HEK293T (cell line): ENCODE results near the gene SPDYE18.
"Not testable (repeated sequence)": the region's sequence is repeated elsewhere in the genome, so short reads cannot be mapped to it uniquely, and the experiment has no call there.

Experiments
- ARNT ChIP-seq: fragments of 450-650 bp; IDR thresholded peaks from 2 replicates; pipeline ENCODE4 v1.6.1; 2017; ENCODE audit warnings: mild to moderate bottlenecking
- BHLHE40 ChIP-seq: fragments of 450-650 bp; IDR thresholded peaks from 2 replicates; pipeline ENCODE4 v1.6.1; 2016; ENCODE audit warnings: mild to moderate bottlenecking, moderate library complexity, borderline replicate concordance
- CTBP1 ChIP-seq: fragments of 450-650 bp; IDR thresholded peaks from 2 replicates; pipeline ENCODE4 v1.6.1; 2016; ENCODE audit warnings: borderline replicate concordance
- FOXA1 ChIP-seq: fragments of 450-650 bp; IDR thresholded peaks from 2 replicates; pipeline ENCODE4 v1.6.1; 2016; ENCODE audit warnings: mild to moderate bottlenecking
- FOXK2 ChIP-seq: fragments of 450-650 bp; IDR thresholded peaks from 2 replicates; pipeline ENCODE4 v1.6.1; 2016; ENCODE audit warnings: mild to moderate bottlenecking
- FOXM1 ChIP-seq: fragments of 450-650 bp; IDR thresholded peaks from 2 replicates; pipeline ENCODE4 v1.6.1; 2017; ENCODE audit warnings: mild to moderate bottlenecking, borderline replicate concordance
- HDGF ChIP-seq: fragments of 450-650 bp; IDR thresholded peaks from 2 replicates; pipeline ENCODE4 v1.6.1; 2017; ENCODE audit warnings: antibody characterized with exemption, borderline replicate concordance
- L3MBTL2 ChIP-seq: fragments of 450-650 bp; conservative IDR thresholded peaks from 2 replicates; pipeline ENCODE4 v1.6.1; 2016; ENCODE audit warnings: mild to moderate bottlenecking
- NFRKB ChIP-seq: fragments of 450-650 bp; IDR thresholded peaks from 2 replicates; pipeline ENCODE4 v1.6.1; 2016; ENCODE audit warnings: mild to moderate bottlenecking, moderate library complexity
- SP1 ChIP-seq: fragments of 450-650 bp; IDR thresholded peaks from 2 replicates; pipeline ENCODE4 v1.6.1; 2017
- SUZ12 ChIP-seq: fragments of 450-650 bp; IDR thresholded peaks from 2 replicates; pipeline ENCODE4 v1.6.1; 2016; ENCODE audit warnings: mild to moderate bottlenecking
- TARDBP ChIP-seq: fragments of 450-650 bp; IDR thresholded peaks from 2 replicates; pipeline ENCODE4 v1.6.1; 2016
- ZNF384 ChIP-seq: fragments of 450-650 bp; IDR thresholded peaks from 2 replicates; pipeline ENCODE4 v1.6.1; 2016
- TF ChIP-seq, protein P1 (sequence below): fragments of 450-650 bp; IDR thresholded peaks from 2 replicates; pipeline ENCODE4 v1.6.1; 2016

DNA sequence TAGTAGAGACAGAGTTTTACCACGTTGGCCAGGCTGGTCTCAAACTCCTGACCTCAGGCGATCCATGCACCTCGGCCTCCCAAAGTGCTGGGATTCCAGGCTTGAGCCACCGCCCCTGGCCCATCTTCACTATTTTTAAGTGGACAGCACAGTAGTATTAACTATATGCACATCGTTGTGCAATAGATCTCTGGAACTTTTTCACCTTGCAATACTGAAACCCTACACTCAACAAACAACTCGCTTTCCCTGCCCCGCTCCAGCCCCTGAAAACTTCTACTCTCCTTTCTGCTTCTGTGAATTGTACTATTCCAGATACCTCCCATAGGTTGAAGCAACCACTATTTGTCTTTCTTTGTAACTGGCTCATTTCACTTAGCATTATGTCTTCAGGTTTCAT lies 3.5 kb upstream of the SPDYE18 start:
- not testable (repeated sequence) for TF ChIP-seq SUZ12, TARDBP, L3MBTL2, FOXA1, SP1, BHLHE40, ZNF384, CTBP1, NFRKB, HDGF, FOXK2, FOXM1, ARNT
- TF ChIP-seq, protein P1, sequence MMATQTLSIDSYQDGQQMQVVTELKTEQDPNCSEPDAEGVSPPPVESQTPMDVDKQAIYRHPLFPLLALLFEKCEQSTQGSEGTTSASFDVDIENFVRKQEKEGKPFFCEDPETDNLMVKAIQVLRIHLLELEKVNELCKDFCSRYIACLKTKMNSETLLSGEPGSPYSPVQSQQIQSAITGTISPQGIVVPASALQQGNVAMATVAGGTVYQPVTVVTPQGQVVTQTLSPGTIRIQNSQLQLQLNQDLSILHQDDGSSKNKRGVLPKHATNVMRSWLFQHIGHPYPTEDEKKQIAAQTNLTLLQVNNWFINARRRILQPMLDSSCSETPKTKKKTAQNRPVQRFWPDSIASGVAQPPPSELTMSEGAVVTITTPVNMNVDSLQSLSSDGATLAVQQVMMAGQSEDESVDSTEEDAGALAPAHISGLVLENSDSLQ: not testable (repeated sequence)
